Hindlimb muscle (tissue), 1 donor: Measurements from ENCODE around the gene SNX4. TPM values are rescaled to one million over a fixed set of nuclear protein-coding genes. Genes with fewer than 3 reads are reported as not detected.
"Not testable (repeated sequence)": the region's sequence is repeated elsewhere in the genome, so short reads cannot be mapped to it uniquely, and the experiment has no call there.

Experiments
- DNase-seq: peaks from one replicate; pipeline ENCODE4 v3.0.0-alpha.2; 2013
- polyA plus RNA-seq: library from polyadenylated mRNA; unstranded; fragments of 120-200 nt; gene quantifications from one replicate; pipeline ENCODE4 v1.2.1, GENCODE V29; 2013; ENCODE audit not compliant: insufficient read length

The SNX4 gene
- 30.8 TPM for polyA plus RNA-seq

DNA sequence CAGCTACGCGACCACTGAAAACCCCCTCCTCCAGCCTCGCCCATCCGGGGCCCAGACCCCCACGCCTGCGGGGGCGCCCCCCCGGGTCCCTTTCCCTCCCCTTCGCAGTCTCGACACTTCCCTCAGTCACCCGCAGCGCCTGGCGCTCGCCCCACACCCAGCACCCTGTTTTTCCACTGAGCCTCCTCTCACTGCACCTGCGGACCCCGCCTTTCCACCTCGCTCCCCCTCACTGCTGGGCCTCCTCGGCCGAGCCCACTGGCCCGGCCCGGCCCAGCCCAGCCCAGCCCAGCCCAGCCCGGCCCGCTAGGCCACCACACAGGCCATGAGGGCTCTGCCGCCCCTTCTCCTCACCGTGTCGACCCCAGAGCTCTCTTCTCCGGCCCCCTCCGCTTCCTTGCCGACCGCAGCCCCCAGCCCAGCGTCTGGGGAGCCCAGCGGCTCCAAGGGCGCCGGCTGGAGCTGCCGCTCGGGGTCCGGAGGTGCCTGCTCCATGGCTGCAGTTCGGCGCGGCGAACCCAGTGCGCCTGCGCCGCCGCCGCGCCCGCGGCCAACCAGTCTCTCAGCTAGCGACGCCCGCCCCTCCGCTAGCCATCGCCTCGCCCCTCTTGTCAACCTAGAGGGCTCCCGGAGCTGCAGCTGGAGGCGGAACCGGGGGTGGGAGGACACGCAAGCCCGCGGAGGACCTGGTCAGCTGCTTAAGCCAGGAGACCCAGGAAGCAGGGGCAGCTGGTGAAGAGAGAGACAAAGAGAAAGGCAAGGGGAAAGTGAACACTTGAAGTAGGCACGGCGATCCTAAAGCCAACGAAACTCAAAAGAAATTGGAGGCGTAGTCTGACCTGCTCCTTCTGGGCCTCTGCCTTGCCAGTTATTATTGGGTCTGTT, at the start of gene SNX4:
TSS of gene SNX4 (minus strand) at position 525 of the 885 bp plus-strand sequence. CDS start at position 495, 30 bp downstream.
- DNase-seq = peak; percentile 92

DNA sequence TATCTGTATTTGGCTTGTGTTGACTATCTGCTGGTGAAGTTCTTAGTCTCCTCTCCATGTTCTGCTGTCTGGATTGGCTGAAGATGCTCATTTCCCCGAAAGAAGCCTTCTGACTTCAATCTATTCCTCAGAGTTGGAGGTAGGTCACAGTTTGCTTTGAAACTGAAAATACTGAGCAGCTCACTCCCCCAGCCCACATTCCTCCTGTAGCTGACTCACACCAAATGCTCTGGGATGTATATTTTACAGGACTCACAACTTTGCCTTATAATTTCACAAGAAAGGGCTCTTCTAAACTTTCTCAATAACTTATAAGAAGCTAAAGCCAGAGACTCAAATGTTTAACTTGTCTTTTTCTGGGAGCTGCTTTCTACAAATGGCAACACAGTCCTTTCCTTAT, 36.3 kb upstream of the SNX4 start:
- no peak for DNase-seq

DNA sequence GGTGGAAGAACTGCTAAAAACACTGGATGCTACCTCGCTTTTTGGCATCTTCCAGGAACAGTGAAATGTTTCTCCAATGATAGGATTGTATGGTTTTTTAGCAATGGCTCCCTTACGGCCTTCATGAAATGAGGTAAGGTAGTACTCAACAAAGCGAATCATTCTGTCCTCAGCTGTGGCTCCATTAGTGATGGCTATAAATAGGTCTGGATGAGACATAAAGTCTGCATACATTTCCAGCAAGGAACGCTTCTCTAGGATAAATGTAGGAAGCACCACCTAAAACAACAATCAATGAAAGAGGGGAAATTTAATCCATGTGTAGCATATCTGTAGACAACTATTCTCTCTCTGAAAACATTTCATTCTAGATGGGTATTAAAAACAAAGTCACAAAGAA, 32.4 kb upstream of the SNX4 start:
- no peak for DNase-seq

DNA sequence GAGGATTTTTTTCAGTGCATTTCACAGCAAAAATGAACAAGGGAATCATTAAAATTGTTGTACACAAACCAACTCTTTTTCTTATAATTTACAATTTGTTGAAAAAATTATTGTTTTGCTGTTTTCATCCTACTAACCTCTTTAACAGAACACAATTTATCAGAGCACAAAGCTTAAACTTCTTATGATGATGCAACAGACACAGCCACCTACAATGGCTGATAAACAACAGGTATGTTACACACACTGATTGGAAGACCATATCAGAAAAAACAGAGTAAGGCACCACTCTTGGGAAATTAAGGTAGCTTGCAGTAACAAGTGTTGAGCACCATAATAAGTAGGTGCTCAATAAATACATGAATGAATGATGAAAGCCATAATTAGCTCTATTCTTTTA, 8.9 kb upstream of the SNX4 start:
- no peak for DNase-seq

DNA sequence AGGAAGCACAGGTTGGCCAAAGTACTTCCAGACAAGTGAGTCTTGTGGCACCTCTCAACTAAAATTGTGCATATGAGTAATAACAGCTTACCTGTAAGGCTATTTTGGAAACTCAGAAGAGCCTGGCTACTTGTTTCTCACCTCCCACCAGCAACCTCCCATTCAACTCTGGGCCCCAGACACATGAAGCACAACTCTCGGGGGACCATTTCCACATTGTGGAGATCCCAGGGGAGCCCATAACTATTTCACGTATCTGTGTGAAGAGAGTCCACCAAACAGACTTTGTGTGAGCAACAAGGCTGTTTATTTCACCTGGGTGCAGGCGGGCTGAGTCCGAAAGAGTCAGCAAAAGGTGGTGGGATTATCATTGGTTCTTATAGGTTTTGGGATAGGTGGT, 5.2 kb upstream of the SNX4 start:
- DNase-seq = no peak

DNA sequence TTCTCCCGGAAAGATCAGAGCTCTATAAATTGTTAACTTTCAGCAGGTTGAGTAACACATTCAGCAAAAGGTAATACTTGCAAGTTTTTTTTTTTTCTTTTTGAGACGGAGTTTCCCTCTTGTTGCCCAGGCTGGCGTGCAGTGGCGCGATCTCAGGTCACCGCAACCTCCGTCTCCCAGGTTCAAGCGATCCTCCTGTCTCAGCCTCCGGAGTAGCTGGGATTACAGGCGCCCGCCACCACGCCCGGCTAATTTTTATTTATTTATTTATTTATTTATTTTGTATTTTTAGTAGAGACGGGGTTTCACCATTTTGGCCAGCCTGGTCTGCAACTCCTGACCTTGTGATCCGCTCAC, 539 bp upstream of the SNX4 start:
- DNase-seq = not testable (repeated sequence)

DNA sequence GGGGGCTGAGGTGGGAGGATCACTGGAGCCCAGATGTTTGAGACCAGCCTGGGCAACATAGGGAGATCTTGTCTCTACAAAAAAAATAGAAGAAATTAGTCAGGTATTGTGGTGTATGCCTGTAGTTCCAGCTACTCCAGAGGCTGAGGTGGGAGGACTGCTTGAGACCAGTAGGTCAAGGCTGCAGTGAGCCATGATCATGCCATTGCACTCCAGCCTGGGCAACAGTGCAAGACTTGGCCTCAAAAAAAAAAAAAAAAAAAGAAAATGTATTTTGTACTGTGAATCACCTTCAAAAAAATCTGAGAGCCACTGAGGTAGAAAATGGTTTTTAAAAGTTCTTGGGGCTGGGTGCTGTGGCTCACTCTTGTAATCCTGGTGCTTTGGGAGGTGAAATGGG, 4.6 kb downstream of the SNX4 start:
- no peak for DNase-seq

DNA sequence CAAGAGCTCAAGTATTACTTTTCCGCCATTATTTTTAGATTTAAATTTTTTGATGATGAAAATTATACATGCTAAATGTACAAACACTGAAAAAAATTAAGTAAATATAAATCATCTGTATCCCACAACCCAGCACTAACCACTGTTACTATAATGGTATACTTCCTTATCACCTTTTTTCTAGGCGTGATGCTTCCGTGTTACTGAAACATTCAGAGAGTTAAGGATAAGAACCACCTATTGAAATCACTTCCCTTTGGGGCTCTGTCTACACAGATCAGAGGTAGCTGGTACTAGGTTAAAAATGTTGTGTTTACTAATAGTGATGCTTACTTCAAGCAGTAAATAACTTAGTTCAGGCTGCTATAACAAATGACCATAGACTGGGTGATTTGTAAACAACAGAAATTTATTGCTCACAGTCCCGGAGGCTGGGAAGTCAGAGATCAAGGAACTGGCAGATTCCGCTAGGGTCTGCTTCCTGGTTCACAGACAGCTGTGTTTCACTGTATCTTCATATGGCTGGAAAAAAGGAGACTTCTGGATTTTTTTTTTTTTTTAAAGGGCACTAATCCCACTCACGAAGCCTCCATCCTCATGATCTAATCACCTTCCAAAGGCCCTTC, 6.4 kb downstream of the SNX4 start:
- DNase-seq = no peak

DNA sequence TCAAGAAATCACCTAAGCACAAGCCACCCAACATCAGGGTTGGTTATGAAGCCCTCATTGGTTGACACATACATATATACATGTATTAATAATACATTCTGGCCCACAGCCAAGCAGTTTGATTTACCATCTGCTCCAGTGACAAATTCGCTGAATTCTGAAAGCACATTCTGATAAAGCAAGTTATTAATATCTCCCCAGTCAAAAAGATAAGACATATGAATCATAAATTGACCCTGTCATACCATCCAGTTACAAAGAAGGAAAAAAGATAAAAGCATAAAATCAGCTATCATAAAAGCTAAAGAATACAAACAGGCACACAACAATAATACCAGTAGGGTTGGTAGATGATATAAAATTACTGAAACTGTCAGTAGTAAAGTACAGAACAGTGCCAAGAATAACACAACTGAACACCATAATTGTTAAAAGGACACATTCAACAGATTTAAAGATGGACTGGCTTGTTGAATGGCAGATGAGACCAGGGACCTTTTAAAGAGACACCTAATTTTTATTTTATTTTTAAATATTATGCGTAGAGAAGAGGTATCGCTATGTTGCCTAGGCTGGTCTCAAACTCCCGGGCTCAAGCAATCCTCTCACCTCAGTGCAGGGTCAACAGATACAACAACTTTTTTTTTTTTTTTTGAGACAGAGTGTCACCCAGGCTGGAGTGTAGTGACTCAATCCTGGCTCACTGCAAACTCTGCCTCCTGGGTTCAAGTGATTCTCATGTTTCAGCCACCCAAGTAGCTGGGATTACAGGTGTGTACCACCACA, 7.7 kb downstream of the SNX4 start:
- no peak for DNase-seq

DNA sequence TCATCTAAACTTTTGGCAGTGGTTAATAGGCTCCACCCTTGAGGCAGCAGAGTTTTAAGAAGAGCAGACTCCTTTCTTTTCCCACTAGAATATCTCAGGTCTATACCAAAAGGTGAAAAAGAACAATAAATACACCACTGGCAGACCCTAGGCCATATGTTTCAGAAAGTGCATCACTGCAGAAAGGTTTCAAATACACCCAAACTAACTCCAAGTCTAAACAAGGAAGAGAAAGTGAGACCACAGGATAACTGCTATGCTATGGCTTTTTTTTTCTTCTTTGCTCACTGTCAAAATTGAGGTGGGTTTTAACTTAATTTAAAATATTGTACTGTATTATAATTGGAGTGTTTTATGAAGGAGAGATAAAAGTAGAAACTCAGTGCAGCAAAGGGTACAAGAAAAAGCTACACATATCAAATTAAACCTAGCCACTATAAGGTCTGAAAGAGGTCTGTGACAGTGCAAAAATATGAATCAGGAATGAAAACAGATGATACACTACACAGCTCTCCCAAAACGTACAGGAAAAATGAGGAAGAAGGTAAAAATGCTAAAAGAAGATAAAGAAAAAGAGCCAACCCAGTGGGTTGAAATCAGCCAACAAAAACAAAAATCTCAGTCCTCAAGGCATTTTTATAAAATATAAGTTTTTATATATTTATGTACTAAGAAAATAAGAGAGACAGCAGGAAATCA, 8.4 kb downstream of the SNX4 start:
- DNase-seq = no peak

DNA sequence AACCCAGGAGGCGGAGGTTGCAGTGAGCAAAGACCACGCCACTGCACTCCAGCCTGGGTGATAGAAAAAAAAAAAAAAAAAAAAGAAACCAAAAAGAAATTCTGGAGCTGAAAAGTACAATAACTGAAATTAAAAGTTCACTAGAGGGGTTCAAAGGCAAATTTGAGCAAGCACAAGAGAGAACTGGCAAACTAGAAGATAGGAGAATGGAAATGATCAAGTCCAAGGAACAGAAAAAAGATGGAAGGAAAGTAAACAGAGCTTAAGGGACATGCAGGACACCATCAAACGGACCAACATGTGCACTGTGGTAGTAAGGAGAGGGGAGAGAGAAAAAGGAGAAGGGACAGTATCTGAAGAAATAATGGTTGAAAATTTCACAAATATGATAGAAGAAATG, 12.9 kb downstream of the SNX4 start:
- DNase-seq = no peak

DNA sequence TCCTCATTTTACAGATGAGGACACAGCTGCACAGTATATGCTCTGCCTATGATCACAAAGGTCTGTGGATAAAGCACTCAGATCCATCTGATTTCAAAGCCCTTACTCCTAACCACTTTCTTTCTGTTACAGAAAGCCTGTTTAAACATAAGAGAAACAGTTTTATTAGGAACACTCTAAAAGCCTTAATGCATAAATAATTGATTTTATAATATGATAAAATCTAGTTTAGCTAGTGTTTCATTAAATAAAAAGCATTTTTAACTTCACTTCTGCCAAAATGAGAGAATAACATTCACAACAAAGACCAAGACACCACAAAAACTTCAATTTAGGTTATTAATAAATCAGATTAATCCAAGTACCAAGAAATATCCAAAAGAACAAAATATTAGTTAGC, 21.4 kb downstream of the SNX4 start:
- no peak for DNase-seq

DNA sequence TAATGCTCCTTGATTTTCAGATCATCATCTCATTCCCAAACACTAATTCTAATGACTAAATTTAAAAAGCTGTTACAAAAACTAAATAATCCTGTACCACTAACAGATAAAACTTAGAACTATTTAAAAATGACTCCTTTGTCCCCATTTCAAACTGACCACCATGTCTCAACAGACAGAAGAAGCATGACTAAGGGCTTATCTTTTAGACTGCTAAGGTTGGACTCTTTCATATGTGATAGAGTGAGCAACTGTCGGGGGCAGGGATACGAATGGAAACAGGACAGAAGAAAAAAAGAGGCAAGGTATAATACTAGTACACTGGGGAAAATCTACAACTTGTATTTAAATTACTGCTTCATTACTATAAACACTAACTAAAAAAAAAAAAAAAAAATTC, 23.3 kb downstream of the SNX4 start:
- no peak for DNase-seq

DNA sequence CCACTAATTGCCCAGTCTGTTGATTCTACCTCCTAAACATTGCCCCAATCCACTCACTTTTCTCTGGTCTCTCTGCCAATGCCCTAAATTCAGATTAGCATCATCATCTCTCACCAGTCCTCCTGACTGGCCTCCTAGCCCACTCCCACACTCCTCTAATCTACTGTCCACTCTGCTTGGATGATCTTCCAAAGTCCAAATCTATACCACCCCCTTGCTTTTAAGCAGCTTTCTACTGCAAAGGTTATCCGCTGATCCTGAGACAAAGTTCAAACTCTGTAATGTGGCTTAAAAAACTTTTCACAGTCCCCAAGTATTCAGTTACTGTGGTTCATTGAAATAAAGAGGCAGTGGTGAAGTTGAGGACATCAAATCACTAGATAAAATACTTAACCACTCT, 37.6 kb downstream of the SNX4 start:
- DNase-seq = no peak

DNA sequence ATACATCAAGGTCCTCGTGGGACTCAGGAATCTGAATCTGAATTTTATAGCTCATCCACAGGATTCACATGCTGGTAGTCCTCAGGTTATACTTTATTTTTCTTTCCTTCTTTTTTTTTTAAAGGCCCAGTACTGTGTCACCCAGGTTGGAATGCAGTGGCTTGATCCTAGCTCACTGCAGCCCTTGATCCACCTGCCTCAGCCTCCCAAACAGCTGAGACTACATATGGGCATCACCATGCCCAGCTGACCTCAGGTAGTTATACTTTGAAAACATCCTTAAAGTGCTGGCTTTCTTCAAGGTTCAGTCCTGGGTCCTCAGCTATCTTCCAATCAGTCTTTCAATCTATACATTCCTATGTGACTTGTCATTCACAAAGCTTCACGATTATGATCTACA, 38.2 kb downstream of the SNX4 start:
- no peak for DNase-seq

DNA sequence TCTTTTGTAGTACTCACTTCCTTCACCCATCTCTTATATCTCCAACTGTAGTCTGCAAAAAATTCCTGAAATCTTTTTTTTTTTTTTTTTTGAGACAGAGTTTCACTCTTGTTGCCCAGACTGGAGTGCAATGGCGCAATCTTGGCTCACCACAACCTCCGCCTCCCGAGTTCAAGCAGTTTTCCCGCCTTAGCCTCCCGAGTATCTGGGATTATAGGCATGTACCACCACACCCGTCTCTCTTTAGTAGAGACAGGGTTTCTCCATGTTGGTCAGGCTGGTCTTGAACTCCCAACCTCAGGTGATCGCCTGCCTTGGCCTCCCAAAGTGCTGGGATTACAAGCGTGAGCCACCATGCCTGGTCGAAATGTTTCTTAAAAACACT, 38.6 kb downstream of the SNX4 start:
- not testable (repeated sequence) for DNase-seq

DNA sequence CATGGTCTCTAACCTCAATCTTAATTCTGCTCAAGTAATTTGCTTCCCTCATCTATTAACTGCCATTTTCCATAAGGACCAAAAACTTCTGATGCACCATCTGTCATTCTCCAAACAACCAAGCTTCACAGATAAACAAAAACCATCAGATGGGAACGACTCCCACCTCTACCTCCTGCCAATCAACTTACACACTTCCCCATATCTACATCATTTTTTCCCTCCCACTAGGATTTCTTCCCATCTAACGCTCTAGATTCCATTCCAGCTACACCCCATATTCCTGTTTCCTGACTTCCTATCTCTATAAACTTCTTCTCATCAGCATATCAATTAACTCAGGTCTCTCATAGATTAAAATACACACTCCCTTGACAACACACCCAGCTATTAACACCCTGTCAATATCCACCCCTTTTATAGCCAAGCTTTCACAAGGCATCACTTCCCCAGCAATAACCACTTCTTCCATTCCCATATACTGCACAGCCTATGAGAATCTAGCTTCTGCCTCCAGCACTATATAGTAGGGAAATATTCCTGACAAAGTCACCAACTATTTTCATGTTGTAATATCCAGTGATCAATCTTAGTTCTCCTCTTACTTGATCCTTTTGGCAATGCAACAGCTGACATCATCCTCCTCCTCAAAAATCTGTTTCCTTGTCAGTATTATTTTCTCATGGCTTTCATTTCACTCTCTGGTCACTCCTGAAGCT, 39.2 kb downstream of the SNX4 start:
- DNase-seq = no peak

DNA sequence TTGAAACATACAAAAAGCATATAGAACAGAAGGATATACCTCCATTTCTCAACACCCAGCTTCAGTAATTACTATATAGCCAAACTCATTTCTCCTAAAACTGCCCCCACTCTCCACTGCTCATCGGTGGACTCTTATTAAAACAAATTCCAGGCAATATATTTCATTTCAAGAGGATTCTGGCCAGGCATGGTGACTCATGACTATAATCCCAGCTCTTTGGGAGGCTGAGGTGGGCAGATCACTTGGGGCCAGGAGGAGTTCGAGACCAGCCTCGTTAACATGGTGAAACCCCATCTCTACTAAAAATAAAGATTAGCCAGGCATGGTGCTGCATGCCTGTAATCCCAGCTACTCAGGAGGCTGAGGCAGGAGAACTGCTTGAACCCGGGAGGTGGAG, 40.9 kb downstream of the SNX4 start:
- DNase-seq = no peak

DNA sequence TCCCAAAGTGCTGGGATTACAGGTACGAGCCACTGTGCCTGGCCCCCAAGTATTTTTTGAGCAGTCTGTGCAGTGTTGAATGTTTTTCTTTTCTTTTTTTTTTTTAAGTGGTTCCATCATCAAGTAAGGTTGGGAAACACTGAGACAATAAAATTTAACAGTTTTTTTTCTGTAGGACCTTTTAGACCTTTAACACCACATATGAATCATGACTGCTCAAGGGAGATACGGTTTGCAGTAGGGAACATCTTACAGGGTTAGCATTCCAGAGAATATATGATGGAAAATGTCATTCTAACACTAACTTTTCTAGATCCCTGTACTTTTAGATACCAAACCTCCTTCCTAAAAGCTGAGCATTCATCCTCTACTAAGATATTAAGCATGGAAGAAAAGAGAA, 41.7 kb downstream of the SNX4 start:
- DNase-seq = no peak

DNA sequence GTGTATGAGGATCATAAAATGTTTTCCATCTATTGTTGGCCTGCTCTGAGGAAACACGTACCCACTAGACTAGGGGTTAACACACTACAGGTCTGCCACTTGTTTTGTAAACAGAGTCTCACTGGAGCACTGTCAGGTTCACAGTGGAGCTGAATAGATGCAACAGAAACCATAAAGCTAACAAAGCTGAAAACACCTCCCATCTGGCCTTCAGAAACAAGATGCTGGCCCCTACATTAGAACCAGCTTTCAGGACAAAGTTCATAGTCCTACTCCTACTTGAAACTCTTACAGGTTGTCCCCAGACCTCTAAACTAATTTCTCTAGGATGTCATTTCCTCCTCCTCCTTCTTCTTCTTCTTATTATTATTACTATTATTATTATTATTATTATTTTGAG, 42.3 kb downstream of the SNX4 start:
- DNase-seq = no peak

DNA sequence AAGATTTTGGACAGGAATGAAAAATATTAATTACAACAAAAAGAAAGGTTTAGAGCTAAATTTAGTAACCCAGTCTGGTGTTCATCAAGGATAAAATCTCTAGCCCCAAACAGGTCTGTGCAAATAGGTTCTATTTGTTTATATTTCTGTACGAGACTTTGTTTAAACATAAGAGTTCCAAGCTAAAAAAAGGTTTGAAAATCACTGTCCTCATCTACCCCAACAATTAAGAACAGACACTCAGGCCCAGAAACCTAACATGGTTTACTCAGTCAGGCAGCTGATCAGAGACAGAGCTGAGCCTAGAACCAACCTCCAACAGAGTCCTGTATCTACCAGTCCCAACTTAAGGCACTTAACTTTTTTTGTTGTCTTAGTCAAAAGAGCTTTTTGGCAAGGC, 49.3 kb downstream of the SNX4 start:
- no peak for DNase-seq

DNA sequence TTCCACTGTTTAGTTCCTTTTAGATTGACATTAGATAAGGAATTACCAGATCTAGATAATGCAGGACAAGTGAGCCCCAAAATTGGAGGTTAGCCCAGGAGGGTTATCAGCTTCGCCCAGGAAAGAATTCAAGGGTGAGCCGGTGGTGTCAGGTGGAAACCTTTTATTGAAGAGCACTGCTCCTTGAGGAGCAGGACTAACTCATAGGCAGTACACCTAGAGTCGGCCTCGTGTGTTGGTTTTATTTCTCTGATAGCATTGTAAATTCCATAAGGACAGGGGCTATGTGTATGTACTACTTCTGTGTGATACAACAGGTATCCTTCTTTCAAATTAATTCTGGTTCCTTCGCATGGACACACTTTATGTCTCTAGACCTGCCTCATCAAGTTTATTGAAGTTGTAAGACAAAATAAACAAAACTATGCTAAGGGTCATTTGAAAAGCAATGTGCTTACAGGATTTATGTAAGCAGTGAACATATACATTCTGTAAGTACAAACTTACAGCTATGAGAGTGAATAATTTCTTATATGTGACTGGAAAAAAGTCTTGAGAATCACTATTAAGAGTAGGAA, 57.2 kb downstream of the SNX4 start:
- DNase-seq = no peak
